ENCODE data around the gene BDH1.
"Not testable (repeated sequence)": the region's sequence is repeated elsewhere in the genome, so short reads cannot be mapped to it uniquely, and the experiment has no call there.

BDH1 gene
- 11.8 to 19.1 reads per million in 2 donors for total RNA-seq

GRCh38 chr3:197555281-197556261, at the start of gene BDH1:
Gene BDH1, minus strand, starts transcription at chr3:197555968. Its CDS starts 9,525 bp downstream, at chr3:197546443.
- DNase-seq = peak; percentile 30 to 84 (median 45)

DNA sequence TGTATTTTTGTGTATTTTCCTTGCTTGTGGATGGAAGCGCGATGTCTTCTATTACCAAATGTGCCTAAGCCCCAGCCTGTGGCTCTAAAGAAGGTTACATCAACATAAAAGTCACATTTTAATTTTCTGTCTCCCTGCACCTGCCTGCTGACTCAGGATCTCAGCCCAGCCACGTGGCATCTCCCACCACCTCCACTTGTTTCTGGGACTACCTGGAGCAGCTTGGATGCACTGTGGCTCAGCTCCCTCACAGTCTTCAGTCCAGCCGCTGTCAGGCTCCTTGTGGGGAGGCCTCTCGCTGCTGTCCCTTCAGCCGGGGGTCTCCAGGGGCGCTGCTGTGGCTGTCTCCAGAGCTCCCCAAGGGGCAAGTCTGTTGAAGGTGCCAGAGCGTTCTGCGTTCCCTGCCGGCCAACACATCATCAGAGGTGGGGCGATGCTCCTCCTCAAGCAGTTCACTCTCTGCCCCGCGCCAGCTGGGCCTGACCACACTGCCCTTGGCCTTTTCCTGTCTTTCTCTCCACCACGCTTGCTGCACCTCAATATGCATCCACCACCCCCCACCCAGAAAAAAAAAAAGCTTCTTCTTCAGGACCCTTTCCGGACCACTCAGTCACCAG, 47.7 kb upstream of the BDH1 start:
- DNase-seq = no peak

DNA sequence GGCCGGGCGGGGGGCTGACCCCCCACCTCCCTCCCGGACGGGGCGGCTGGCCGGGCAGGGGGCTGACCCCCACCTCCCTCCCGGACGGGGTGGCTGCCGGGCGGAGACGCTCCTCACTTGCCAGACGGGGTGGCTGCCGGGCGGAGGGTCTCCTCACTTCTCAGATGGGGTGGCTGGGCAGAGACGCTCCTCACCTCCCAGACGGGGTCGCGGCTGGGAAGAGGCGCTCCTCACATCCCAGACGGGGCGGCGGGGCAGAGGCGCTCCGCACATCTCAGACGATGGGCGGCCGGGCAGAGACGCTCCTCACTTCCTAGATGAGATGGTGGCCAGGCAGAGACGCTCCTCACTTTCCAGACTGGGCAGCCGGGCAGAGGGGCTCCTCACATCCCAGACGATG, 46.6 kb upstream of the BDH1 start:
- DNase-seq = not testable (repeated sequence)

- not testable (repeated sequence) for DNase-seq
These were observed 45.7 kb upstream of the BDH1 start for GRCh38 chr3:197601566-197601840.

GRCh38 chr3:197600796-197601565, 45.2 kb upstream of the BDH1 start:
- no peak for DNase-seq

DNA sequence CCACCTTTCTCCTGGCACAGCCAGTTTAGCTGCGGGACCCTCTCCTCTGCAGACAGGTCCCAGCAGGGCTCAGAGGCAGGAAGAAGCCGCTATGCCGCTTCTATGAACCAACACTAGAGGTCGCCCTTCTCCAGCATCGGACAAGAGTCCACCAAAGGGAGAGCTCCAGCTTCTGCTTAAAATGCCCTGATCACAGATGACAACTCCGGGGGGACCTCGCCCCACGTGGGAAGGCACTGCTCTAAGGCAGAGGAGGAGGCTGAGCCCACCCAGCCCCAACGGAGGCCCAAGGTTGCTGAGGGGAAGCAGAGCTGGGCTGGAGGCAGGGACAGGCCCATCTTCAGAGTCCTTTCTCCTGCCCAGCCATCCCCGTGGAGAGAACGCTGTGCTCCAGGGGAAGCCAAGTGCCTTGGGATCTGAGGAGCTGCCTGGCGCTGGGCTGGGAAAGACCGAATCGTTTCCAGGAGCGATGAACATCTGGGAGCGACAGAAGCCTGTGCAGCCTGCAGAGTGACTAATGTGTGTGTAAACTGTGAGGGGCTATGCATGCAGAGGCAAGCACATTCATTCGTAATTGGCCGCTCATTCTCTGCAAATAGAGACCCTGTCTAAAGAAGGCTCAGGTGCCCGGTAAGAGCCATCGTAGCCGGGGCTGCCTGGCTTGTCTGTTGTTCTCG, 43.5 kb upstream of the BDH1 start:
- peak; percentile 23 to 85 (median 65) for DNase-seq

DNA sequence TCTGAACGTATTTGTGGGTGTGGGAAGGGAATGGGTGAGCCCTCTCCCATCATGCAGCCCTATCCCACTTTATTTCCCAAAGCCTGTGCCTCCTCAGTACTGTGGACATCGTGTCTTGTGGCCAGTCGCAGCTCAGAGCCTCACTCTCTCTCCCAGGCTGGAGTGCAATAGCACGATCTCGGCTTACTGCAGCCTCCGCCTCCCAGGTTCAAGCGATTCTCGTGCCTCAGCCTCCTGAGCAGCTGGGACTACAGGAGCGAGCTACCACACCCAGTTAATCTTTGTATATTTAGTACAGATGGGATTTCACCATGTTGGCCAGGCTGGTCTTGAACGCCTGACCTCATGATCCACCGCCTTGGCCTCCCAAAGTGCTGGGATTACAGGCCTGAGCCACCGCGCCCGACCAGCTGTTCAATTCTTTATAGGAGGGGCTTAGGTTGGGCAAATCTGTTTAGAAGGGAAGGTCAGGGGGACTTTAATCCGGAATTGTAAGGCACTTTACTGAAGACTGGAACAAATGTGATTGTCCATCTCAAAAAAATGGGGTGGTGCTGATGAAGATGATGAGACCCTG, 42.7 kb upstream of the BDH1 start:
- no peak for DNase-seq

- DNase-seq = no peak
These were observed 41.6 kb upstream of the BDH1 start for GRCh38 chr3:197597335-197597734.

DNA sequence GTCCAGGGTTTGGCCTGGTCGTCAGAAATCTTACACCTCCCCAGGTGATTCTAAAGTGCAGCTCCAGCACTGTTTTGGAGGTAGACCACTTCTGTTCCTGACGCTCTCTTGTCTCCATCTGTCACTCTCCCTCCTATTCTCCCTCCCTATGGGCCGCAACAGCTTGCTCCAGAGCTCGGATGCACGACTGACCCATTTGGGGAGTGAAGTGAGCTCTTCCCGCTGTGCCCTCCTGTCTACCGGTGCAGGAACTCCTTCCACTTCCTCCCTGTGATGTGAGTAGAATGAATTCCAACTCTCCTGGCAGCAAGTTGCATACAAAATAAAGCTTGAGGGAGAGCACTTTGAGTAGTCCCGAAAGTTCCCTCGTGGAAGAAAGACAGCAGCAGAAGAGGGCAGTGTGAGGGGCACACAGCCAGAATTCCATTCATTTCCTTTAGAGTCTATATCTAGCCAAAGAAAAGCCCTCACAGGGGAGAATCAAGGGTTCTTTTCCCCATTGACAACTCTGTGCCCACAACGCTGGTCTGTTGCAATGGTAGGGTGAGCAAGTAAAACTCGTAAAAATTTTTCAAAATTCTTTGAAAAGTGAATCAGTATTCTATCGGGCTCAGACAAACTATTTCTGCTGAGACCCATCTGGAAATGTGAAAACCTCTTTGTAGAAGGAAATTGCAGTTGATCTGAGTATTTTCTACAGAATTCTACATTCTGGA, 39.9 kb upstream of the BDH1 start:
- no peak for DNase-seq

GRCh38 chr3:197593046-197593380, 37.2 kb upstream of the BDH1 start:
- no peak for DNase-seq

DNA sequence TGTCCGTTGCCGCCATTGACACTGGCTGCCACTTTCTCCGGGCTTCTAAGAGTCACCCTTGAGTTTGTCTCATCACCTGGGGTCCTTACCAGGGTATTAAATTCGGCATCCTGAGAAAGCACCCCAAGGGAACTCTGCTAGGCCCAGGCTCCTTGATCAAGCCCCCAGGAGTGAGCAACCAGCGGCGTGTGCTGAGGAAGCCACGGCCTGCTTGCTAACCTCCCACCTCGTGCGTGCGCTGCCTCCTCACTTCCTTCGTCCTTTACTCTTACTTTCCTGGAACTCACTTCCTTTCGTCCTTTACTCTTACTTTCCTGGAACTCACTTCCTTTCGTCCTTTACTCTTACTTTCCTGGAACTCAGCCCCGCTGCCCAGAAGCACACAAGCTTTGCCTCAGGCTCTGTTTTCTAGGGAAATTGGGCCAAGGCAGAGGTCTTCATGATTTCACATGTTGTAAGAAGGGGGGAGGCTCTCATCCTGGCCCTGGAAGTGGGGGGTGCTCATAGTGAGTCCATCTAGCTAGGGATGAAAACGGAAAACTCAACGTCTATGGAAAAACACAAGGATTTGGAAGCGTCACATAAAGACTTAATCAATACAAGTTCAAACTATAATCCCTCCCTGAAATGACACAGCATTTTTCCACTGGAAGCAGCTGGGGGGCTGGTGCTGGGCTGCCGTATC, 36.7 kb upstream of the BDH1 start:
- DNase-seq = peak in 1 of 5 experiments; percentile 36

DNA sequence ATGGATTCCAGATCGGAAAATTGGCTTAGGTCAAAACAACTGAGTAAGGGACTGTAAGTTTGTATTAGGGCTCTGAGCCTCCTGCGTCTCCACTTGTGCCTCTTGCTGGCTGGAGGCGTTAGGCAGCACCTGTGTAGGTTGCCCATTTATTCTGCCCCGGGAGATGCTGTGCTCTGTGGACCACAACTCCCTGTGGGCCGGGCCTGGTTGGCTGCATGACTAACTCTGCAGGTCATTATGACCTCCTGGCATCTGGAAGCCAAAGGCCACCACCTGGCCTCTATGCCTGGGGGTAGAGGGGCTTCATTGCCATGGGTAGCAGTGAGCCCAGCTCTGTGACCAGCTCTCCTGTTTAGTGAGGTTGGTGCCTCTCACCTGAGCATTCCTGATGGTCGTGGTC, 36.0 kb upstream of the BDH1 start:
- no peak for DNase-seq

- no peak for DNase-seq
These were observed 34.7 kb upstream of the BDH1 start for GRCh38 chr3:197590313-197590962.

DNA sequence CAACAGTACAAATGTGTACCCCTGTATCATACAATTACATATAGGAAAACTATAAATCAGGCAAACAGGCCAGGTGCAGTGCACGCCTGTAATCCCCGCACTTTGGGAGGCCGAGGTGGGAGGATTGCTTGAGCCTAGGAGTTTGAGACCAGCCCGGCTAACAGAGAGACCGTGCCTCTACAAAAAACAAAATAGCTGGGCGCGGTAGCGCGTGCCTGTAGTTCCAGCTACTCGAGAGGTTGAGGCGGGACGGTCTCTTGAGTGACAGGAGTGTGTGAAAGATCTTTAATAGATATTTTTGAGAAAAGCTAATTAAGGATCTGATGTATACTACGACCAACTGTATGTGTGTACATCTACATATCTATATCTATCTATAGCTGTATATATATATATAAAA, 33.8 kb upstream of the BDH1 start:
- no peak for DNase-seq

- DNase-seq = not testable (repeated sequence)
These were observed 31.0 kb upstream of the BDH1 start for GRCh38 chr3:197586768-197587167.

DNA sequence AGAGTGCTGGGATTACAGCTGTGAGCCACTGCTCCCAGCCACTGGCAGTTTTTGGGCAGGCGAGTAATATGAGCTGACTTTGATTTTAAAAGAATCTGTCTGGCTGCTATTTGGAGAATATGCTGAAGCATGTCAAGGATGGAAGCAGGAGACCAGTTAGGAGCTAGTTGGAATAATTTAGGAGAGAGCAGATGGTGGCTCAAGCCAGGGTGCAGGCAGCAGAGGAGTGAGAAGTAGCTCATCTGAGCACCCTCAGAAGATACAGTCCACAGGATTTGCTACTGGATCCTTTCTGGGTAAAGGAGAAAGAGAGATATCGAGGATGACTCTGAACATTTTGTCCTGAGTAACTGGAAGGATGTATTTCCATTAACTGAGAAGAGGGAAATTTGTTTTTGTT, 30.4 kb upstream of the BDH1 start:
- DNase-seq = no peak

- DNase-seq = no peak
These were observed 29.0 kb upstream of the BDH1 start for GRCh38 chr3:197584733-197585132.

- DNase-seq = no peak
These were observed 27.6 kb upstream of the BDH1 start for GRCh38 chr3:197583371-197583770.

- DNase-seq = no peak
These were observed 24.5 kb upstream of the BDH1 start for GRCh38 chr3:197580253-197580691.

GRCh38 chr3:197578376-197578775, 22.6 kb upstream of the BDH1 start:
- no peak for DNase-seq
